AG10803 (cell line): ENCODE results near the gene LPGAT1.
"Not testable (repeated sequence)": the region's sequence is repeated elsewhere in the genome, so short reads cannot be mapped to it uniquely, and the experiment has no call there.

Experiments
- DNase-seq: peaks from one replicate; pipeline ENCODE4 v3.0.0; 2010; ENCODE audit warnings: low read depth
- H3K4me3 ChIP-seq: 2 replicates; pipeline ENCODE4 v1.5.1; 2011; ENCODE audit warnings: mild to moderate bottlenecking, low read length, control low read depth
- TF ChIP-seq, protein P1 (sequence below): conservative IDR thresholded peaks from 2 replicates; pipeline ENCODE4 v1.5.1; 2011; ENCODE audit warnings: mild to moderate bottlenecking, low read length, control low read depth, inconsistent platforms

Gene LPGAT1

DNA sequence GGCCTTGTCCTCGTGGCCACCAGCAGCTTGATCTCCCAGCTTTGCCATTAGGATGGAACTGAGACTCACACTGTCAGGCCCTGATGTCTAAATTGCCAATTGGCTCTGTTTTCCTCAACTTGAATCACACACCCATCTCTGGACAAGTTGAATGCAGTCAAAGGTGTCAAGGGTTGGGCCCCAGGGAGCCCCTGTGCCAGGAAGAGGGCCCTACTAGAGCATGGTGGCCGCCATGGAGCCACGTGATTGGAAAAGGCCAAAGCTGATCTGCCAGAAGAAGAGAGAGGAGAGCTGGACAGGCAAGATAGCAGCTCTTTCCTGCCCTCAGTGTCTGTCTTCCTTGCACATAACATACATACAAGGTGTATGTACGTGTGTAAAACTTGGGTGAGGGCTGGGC, 100.2 kb downstream of the LPGAT1 start:
- no peak overlapping the region for H3K4me3 ChIP-seq
- TF ChIP-seq, protein P1, sequence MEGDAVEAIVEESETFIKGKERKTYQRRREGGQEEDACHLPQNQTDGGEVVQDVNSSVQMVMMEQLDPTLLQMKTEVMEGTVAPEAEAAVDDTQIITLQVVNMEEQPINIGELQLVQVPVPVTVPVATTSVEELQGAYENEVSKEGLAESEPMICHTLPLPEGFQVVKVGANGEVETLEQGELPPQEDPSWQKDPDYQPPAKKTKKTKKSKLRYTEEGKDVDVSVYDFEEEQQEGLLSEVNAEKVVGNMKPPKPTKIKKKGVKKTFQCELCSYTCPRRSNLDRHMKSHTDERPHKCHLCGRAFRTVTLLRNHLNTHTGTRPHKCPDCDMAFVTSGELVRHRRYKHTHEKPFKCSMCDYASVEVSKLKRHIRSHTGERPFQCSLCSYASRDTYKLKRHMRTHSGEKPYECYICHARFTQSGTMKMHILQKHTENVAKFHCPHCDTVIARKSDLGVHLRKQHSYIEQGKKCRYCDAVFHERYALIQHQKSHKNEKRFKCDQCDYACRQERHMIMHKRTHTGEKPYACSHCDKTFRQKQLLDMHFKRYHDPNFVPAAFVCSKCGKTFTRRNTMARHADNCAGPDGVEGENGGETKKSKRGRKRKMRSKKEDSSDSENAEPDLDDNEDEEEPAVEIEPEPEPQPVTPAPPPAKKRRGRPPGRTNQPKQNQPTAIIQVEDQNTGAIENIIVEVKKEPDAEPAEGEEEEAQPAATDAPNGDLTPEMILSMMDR = no peak
- no peak for DNase-seq

DNA sequence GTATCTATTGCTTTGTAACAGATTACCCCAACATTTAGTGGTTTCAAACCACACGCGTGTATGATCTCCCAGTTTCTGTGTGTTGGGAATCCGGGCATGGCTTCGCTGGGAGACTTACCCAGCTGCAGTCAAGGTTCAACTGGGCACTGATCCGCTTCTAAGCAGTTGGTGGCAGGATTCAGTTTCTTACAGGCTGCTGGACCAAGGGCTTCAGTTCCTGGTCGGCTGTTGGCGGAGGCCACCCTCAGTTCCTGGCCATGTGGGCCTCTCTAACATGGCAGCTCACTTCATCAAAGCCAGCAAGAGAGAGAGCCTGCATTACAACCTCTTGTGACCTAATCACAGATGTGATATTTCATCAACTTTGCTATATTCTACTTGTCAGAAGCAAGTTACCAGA, 101.3 kb downstream of the LPGAT1 start:
- H3K4me3 ChIP-seq = no peak overlapping the region
- TF ChIP-seq, protein P1 = no peak
- no peak for DNase-seq

DNA sequence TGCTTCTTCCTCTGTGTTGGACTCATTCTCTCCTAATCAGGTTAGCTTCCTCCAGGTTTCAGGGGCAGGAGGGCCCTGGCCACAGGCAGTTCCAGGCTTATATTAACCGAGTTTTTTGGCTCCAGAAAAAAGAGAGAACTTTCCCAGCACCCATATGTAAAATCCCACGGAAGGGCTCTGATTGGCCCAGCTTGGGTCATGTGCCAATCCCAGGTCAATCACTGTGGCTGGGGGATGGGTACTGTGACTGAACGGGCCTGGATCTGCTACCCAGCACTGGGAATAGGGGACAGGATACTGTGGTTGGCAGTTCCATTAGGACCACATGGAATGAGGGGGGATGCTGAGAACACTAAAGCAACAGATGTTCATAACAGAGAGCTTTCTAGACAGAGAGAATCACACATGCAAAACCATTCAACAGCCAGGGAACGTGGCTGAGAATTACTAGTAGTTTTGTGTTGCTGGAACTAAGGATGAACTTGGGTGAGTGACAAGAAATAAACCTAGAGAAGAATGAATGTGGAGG, 104.0 kb downstream of the LPGAT1 start:
- DNase-seq = no peak
- H3K4me3 ChIP-seq = no peak overlapping the region
- TF ChIP-seq, protein P1 = no peak

DNA sequence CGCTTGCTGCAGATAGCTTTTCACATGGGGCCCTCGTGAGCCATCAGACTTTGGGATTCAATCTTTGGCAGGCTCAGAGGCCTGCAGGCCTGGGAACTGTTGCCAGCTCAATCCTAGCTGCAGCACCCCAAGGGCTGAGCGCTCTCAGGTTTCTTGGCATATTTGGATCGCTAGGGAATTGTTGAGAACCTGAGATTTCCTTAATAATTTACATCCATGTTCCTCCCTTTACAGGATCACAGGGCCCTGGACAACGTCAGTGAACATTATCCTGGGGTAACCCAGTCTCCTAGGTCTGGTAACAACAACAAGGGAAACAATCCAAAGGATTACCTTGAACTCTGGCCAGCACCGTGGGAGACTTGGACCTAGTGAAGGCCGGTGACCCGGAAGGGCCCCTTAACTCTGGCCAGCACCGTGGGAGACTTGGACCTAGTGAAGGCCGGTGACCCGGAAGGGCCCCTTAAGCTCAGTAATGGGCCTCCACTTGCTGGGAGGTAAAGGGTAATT, 105.8 kb downstream of the LPGAT1 start:
- no peak overlapping the region for H3K4me3 ChIP-seq
- TF ChIP-seq, protein P1 = no peak
- DNase-seq = no peak

DNA sequence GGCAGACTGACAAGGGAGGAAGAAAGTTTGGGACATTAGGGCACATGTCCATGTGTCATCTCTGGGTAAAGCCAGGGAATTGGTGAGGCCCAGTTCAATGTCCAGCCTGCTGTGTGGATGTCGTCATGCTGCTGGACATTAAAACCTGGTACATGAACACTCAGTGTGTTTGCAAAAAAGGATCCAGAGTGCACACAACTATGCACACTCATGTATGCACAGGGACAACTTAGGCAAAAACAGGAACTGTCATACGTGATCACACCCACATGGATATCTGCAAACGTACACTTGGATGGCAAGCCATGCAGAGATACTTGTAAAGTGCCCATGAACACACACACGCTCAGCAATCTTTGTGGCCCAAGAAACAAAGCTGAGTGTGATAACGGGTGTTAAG, 107.3 kb downstream of the LPGAT1 start:
- TF ChIP-seq, protein P1 = no peak
- DNase-seq = no peak
- H3K4me3 ChIP-seq = no peak overlapping the region

DNA sequence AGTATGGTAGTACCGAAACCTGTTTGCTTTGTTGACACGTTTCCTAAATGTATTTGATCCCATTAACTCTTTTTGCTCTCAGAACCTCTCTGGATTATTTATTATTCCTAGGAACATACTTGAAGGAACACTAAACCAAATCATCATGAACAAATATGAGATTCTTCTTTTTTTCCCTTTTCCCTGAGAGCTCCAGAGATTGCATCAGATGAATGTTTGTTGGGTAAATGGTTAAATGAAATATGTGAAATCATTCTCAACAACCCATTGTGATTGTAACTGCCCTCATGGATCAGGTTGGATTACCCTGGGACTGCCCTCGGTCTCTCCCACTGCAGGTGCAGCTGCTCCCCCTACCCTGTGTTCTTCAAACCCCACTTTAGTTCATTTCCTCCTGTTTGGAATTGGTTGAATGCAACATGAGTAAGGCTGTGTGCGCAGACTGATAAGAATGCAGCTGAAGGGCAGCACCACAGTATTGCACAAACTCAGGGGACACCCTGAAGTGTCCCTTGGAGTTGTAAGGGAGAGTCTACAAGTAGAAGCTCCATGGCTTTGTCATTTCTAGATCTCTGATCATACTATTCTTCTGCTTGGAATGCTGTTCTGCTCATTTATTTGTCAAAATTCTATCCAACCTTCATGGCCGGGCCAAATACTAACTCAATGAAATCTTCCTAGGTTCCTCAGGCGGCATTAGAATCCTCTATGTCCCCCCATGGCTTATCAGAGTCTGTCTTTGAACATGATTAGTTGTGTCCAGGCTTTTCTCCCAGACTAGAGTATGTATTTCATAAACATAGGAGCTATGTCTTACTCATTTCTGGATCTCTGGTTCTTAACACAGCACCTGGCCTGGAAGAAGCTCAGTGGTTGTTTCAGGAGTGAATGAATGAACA, 108.0 kb downstream of the LPGAT1 start:
- H3K4me3 ChIP-seq = no peak overlapping the region
- TF ChIP-seq, protein P1 = no peak
- DNase-seq = no peak

DNA sequence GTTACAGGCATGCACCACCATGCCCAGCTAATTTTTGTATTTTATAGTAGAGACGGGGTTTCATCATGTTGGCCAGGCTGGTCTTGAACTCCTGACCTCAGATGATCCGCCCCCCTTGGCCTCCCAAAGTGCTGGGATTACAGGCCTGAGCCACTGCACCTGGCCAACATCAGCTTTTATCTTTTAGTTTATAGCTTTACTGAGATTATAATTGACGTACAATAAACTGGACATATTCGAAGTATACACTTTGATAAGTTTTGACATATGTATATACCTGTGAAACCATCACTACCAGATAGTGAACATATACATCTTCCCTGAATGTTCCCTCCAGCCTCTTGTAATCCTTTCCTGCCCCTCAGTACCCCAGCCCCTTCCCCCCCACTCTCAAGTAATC, 114.0 kb downstream of the LPGAT1 start:
- not testable (repeated sequence) for H3K4me3 ChIP-seq, DNase-seq
